ENCODE data around the gene TSLP. TPM values are rescaled to one million over a fixed set of nuclear protein-coding genes. Genes with fewer than 3 reads are reported as not detected.

The TSLP gene
- polyA plus RNA-seq, 1 of the 3 experiments (the other 2 are of a cell fraction): 1.3 TPM

DNA sequence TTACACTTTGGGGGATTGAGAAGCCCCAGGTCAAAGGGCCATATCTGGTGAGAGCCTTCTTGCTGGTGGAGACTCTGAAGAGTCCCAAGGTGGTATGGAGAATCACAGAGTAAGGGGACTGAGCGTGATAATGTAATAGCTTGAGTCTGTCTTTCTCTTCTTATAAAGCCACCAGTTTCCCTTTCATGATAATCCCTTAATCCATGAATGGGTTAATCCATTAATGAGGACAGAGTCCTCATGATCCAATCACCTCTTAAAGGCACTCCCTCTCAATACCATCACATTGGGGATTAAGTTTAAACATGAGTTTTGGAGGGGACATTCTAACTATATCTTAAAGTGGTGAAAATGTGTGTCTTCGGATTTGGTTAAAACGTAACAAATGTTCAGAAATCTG lies 42.2 kb downstream of the TSLP start:
- H3K79me2 ChIP-seq (ENCODE audit: insufficient read depth): no peaks in the 10 kb centered on the region
- H3K9me3 ChIP-seq: no peaks in the 10 kb centered on the region
- H3K9me2 ChIP-seq: no peaks in the 10 kb centered on the region; the same call in 1 of the 2 replicates
- 95% methylated on average over 3 of the region's 3 CpGs for WGBS (ENCODE audit: low lambda C conversion rate)
- POLR2A ChIA-PET: no interaction called here
- no peak for DNase-seq
- H3K9ac ChIP-seq: no peak overlapping the region
- no peaks in the 10 kb centered on the region for H4K20me1 ChIP-seq (ENCODE audit: insufficient read depth)
- H3K27ac ChIP-seq (ENCODE audit: low read depth in 2 of 2, low read length in 1 of 2): no peak overlapping the region
- H3K4me2 ChIP-seq: no peak overlapping the region
- no peaks in the 10 kb centered on the region for H3K27me3 ChIP-seq (ENCODE audit: insufficient read depth)
- no peak for TF ChIP-seq SIN3A (IDR thresholded peaks at IDR 0.05; ENCODE audit: borderline replicate concordance, low read depth, low read length)
- no peak for TF ChIP-seq FOSL2 (IDR thresholded peaks at IDR 0.05; ENCODE audit: borderline replicate concordance, low read depth)
- H3F3A ChIP-seq (replicated peaks; ENCODE audit: insufficient read depth): no peaks in the 10 kb centered on the region
- H3K36me3 ChIP-seq (replicated peaks in 1 of 2; ENCODE audit: control insufficient read depth in 1 of 2, insufficient read depth in 2 of 2, low read length in 1 of 2): peaks cover 66 to 94% of the 10 kb centered on the region in 2 experiments
- H3K4me1 ChIP-seq (ENCODE audit: control insufficient read depth in 1 of 2, insufficient read depth in 2 of 2, low read depth in 1 of 2, low read length in 1 of 2): no peaks in the 10 kb centered on the region
- H2AFZ ChIP-seq (ENCODE audit: low read depth): no peak overlapping the region
- no peak overlapping the region for H3K4me3 ChIP-seq (ENCODE audit: low read depth in 2 of 2, low read length in 1 of 2)
- CTCF ChIA-PET: no interaction called here

DNA sequence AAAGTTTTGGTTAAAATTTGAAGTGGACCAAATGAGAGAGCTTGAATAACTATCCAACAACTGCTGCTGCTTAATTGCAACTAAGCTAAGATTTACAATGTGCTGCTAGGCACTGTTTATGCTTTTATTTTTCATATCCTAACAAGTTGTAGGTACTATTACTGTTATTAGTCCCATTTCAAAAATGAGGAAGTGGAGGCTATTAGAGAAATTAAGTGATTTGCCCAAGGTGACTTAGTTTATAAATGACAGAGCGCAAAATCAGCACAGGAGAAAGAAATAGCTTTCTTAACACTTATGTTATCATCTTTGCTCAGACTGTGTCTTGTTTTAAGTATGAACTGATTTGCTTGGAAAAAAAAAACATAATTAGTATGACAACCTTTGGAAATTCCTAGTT lies 43.7 kb downstream of the TSLP start:
- 100% methylated on average over 1 of the region's 1 CpG for WGBS (ENCODE audit: low lambda C conversion rate)
- POLR2A ChIA-PET: no interaction called here
- no peaks in the 10 kb centered on the region for H4K20me1 ChIP-seq (ENCODE audit: insufficient read depth)
- no peak overlapping the region for H3K27ac ChIP-seq (ENCODE audit: low read depth in 2 of 2, low read length in 1 of 2)
- no peaks in the 10 kb centered on the region for H3K4me1 ChIP-seq (ENCODE audit: control insufficient read depth in 1 of 2, insufficient read depth in 2 of 2, low read depth in 1 of 2, low read length in 1 of 2)
- DNase-seq: no peak
- H3K36me3 ChIP-seq (replicated peaks in 1 of 2; ENCODE audit: control insufficient read depth in 1 of 2, insufficient read depth in 2 of 2, low read length in 1 of 2): peaks cover 59 to 94% of the 10 kb centered on the region in 2 experiments
- no peaks in the 10 kb centered on the region for H3K79me2 ChIP-seq (ENCODE audit: insufficient read depth)
- peaks cover 6% of the 10 kb centered on the region for H3F3A ChIP-seq (replicated peaks; ENCODE audit: insufficient read depth)
- no peaks in the 10 kb centered on the region for H3K27me3 ChIP-seq (ENCODE audit: insufficient read depth)
- CTCF ChIA-PET: interaction anchor here (1.0 to 1.8 kb wide), 3 partner anchors 9 to 358 kb away, joined by 3 to 4 read pairs (median 3); no protein-coding TSS in a partner anchor
- no peak overlapping the region for H3K4me3 ChIP-seq (ENCODE audit: low read depth in 2 of 2, low read length in 1 of 2)
- no peaks in the 10 kb centered on the region; the same call in 1 of the 2 replicates for H3K9me2 ChIP-seq
- H3K4me2 ChIP-seq: no peak overlapping the region
- H2AFZ ChIP-seq (ENCODE audit: low read depth): no peak overlapping the region
- H3K9me3 ChIP-seq: no peaks in the 10 kb centered on the region
- H3K9ac ChIP-seq: no peak overlapping the region
- TF ChIP-seq NRF1 (IDR thresholded peaks at IDR 0.05; ENCODE audit: low read depth, low read length) (no peak), MEF2A (IDR thresholded peaks at IDR 0.05; ENCODE audit: borderline replicate concordance, low read depth) (no peak)
- TF ChIP-seq, protein P1, sequence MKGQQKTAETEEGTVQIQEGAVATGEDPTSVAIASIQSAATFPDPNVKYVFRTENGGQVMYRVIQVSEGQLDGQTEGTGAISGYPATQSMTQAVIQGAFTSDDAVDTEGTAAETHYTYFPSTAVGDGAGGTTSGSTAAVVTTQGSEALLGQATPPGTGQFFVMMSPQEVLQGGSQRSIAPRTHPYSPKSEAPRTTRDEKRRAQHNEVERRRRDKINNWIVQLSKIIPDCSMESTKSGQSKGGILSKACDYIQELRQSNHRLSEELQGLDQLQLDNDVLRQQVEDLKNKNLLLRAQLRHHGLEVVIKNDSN (IDR thresholded peaks at IDR 0.05; ENCODE audit: borderline replicate concordance, low read depth): no peak

DNA sequence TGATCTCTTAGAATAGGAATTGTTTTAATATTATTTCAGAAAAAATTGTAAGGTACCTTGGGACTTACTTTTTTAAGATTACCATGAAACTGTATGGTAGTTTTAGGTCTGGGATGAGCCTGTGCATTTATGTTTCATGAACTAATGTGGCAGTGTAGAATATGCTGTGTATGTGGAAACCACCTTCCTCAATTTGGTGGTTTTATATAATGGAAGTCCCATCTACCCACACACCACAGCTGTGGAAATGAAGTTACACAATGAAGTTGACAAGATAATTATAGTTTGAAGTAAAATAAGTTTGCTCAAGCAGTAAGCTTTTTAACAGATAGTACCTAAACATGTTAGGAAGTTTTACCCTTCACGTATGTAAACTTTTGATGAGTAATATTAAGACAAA lies 45.0 kb downstream of the TSLP start:
- H3K4me2 ChIP-seq: no peak overlapping the region
- no peak overlapping the region for H2AFZ ChIP-seq (ENCODE audit: low read depth)
- no peaks in the 10 kb centered on the region; the same call in 1 of the 2 replicates for H3K9me3 ChIP-seq
- no peak overlapping the region for H3K4me3 ChIP-seq (ENCODE audit: low read depth in 2 of 2, low read length in 1 of 2)
- H3K36me3 ChIP-seq (replicated peaks in 1 of 2; ENCODE audit: control insufficient read depth in 1 of 2, insufficient read depth in 2 of 2, low read length in 1 of 2): peaks cover 59 to 94% of the 10 kb centered on the region in 2 experiments
- DNase-seq: no peak
- no peaks in the 10 kb centered on the region for H3K79me2 ChIP-seq (ENCODE audit: insufficient read depth)
- H3K9ac ChIP-seq: no peak overlapping the region
- H3F3A ChIP-seq (replicated peaks; ENCODE audit: insufficient read depth): peaks cover 6% of the 10 kb centered on the region
- ChIA-PET CTCF (interaction anchor here (0.9 kb wide), 1 partner anchor 42 kb away, joined by 3 read pairs; no protein-coding TSS in a partner anchor), POLR2A (no interaction called here)
- WGBS (ENCODE audit: low lambda C conversion rate): 95% methylated on average over 1 of the region's 1 CpG
- no peaks in the 10 kb centered on the region for H4K20me1 ChIP-seq (ENCODE audit: insufficient read depth)
- no peaks in the 10 kb centered on the region for H3K9me2 ChIP-seq
- H3K27me3 ChIP-seq (ENCODE audit: insufficient read depth): no peaks in the 10 kb centered on the region
- H3K27ac ChIP-seq (ENCODE audit: low read depth in 2 of 2, low read length in 1 of 2): no peak overlapping the region
- H3K4me1 ChIP-seq (ENCODE audit: control insufficient read depth in 1 of 2, insufficient read depth in 2 of 2, low read depth in 1 of 2, low read length in 1 of 2): no peaks in the 10 kb centered on the region
- TF ChIP-seq JUND (IDR thresholded peaks at IDR 0.05) (no peak), GABPA (IDR thresholded peaks at IDR 0.05; ENCODE audit: low read depth) (no peak), RFX5 (IDR thresholded peaks at IDR 0.05; ENCODE audit: low read length) (no peak), NRF1 (IDR thresholded peaks at IDR 0.05; ENCODE audit: low read depth, low read length) (no peak), SMC3 (IDR thresholded peaks at IDR 0.05; ENCODE audit: low read depth, low read length) (no peak), MEF2A (IDR thresholded peaks at IDR 0.05; ENCODE audit: borderline replicate concordance, low read depth) (no peak), TEAD4 (IDR thresholded peaks at IDR 0.05; ENCODE audit: borderline replicate concordance, insufficient read depth) (no peak), CHD2 (IDR thresholded peaks at IDR 0.05; ENCODE audit: low read length, partially characterized antibody) (no peak), RXRA (IDR thresholded peaks at IDR 0.05; ENCODE audit: borderline replicate concordance, low read depth) (no peak), TAF1 (IDR thresholded peaks at IDR 0.05; ENCODE audit: borderline replicate concordance, low read depth, low read length) (no peak), EZH2phosphoT487 (IDR thresholded peaks at IDR 0.05; ENCODE audit: borderline replicate concordance, low read depth) (no peak), FOSL2 (IDR thresholded peaks at IDR 0.05; ENCODE audit: borderline replicate concordance, low read depth) (no peak), RAD21 (IDR thresholded peaks at IDR 0.05; ENCODE audit: low read length) (no peak), SIN3A (IDR thresholded peaks at IDR 0.05; ENCODE audit: borderline replicate concordance, low read depth, low read length) (no peak), ELF1 (IDR thresholded peaks at IDR 0.05) (no peak), GATA2 (CRISPR knock-in tag; IDR thresholded peaks at IDR 0.05) (no peak)
- TF ChIP-seq, protein P2, sequence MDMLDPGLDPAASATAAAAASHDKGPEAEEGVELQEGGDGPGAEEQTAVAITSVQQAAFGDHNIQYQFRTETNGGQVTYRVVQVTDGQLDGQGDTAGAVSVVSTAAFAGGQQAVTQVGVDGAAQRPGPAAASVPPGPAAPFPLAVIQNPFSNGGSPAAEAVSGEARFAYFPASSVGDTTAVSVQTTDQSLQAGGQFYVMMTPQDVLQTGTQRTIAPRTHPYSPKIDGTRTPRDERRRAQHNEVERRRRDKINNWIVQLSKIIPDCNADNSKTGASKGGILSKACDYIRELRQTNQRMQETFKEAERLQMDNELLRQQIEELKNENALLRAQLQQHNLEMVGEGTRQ (IDR thresholded peaks at IDR 0.05; ENCODE audit: borderline replicate concordance, low read depth, low read length): no peak
- TF ChIP-seq, protein P3, sequence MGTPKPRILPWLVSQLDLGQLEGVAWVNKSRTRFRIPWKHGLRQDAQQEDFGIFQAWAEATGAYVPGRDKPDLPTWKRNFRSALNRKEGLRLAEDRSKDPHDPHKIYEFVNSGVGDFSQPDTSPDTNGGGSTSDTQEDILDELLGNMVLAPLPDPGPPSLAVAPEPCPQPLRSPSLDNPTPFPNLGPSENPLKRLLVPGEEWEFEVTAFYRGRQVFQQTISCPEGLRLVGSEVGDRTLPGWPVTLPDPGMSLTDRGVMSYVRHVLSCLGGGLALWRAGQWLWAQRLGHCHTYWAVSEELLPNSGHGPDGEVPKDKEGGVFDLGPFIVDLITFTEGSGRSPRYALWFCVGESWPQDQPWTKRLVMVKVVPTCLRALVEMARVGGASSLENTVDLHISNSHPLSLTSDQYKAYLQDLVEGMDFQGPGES (IDR thresholded peaks at IDR 0.05; ENCODE audit: low read depth, low read length): no peak

Data from SK-N-SH (cell line).